MCF 10A (cell line): ENCODE results near the gene DNAJB11. TPM values are rescaled to one million over a fixed set of nuclear protein-coding genes. Genes with fewer than 3 reads are reported as not detected.

Source experiments
- BruUV-seq: library from RNA; stranded (reverse); fragments of 400-500 nt; replicated peaks from 2 replicates; lab custom pipeline; 2021; lab: Mats Ljungman, UMichigan
- CTCF ChIA-PET: fragments of 300-600 bp; sonication (Branson Sonifier 250); formaldehyde crosslinking; extraction: SDS; loops from one replicate; lab custom pipeline; 2021; ENCODE audit warnings: antibody characterized with exemption, inconsistent platforms; lab: Yijun Ruan, JAX
- POLR2A ChIA-PET: fragments of 300-600, 350-650 bp; sonication (Branson Sonifier 250); formaldehyde crosslinking; extraction: SDS; loops from one replicate; lab custom pipeline; 2020; ENCODE audit warnings: antibody characterized with exemption, inconsistent platforms; lab: Yijun Ruan, JAX
- DNase-seq: peaks from one replicate; pipeline ENCODE4 v3.0.0-alpha.2; 2018; ENCODE audit not compliant: unreplicated experiment
- H3K27ac Mint-ChIP-seq: one replicate; pipeline ENCODE4 v1.8.0; 2022; ENCODE audit warnings: mild to moderate bottlenecking, low read depth, mixed read lengths; ENCODE audit not compliant: unreplicated experiment
- H3K27me3 Mint-ChIP-seq: one replicate; pipeline ENCODE4 v1.8.0; 2022; ENCODE audit warnings: mixed read lengths; ENCODE audit not compliant: insufficient read depth, unreplicated experiment
- H3K36me3 Mint-ChIP-seq: one replicate; pipeline ENCODE4 v1.8.0; 2022; ENCODE audit warnings: mild to moderate bottlenecking, moderate library complexity, mixed read lengths; ENCODE audit not compliant: insufficient read depth, unreplicated experiment
- H3K4me1 Mint-ChIP-seq: one replicate; pipeline ENCODE4 v1.8.0; 2022; ENCODE audit warnings: mixed read lengths; ENCODE audit not compliant: insufficient read depth, unreplicated experiment
- H3K4me3 Mint-ChIP-seq: one replicate; pipeline ENCODE4 v1.8.0; 2022; ENCODE audit warnings: mild to moderate bottlenecking, moderate library complexity, mixed read lengths; ENCODE audit not compliant: unreplicated experiment
- H3K9me3 Mint-ChIP-seq: one replicate; pipeline ENCODE4 v1.8.0; 2022; ENCODE audit warnings: mixed read lengths; ENCODE audit not compliant: unreplicated experiment
- CTCF ChIP-seq: fragments of 200-600 bp; IDR thresholded peaks from one replicate; pipeline ENCODE4 v1.8.0; 2022; ENCODE audit warnings: antibody characterized with exemption, mild to moderate bottlenecking; ENCODE audit not compliant: unreplicated experiment
- intact Hi-C: fragments of 100-400 bp; cut with micrococcal nuclease; formaldehyde crosslinking; loops from 2 replicates; pipeline ENCODE4 v1.14.1; 2022
- total RNA-seq: library from RNA; stranded (reverse); gene quantifications from 2 replicates; pipeline ENCODE4 v1.2.3, GENCODE V29; 2022

Gene DNAJB11
- total RNA-seq, 1 experiment from 2014 or later: 116 TPM

GRCh38 chr3:186523434-186523833 lies 47.1 kb upstream of the DNAJB11 start:
- POLR2A ChIA-PET: interaction anchor here (0.6 kb wide), 1 partner anchor 86 kb away, joined by 3 read pairs; no protein-coding TSS in a partner anchor
- BruUV-seq: no TSS peak
- Mint-ChIP-seq H3K36me3 (no peaks in the 10 kb centered on the region), H3K4me3 (no peak overlapping the region), H3K27ac (no peak overlapping the region), H3K4me1 (peaks cover 6% of the 10 kb centered on the region), H3K9me3 (no peaks in the 10 kb centered on the region), H3K27me3 (peaks cover 30% of the 10 kb centered on the region)
- intact Hi-C loops: no loop called here
- DNase-seq: no peak
- TF ChIP-seq CTCF: no peak
- CTCF ChIA-PET: interaction anchor here (1.1 kb wide), 1 partner anchor 18 kb away, joined by 4 read pairs; no protein-coding TSS in a partner anchor

- intact Hi-C loops: no loop called here
- Mint-ChIP-seq H3K9me3 (no peaks in the 10 kb centered on the region), H3K27me3 (peaks cover 19% of the 10 kb centered on the region), H3K4me3 (no peak overlapping the region), H3K27ac (no peak overlapping the region), H3K4me1 (peaks cover 6% of the 10 kb centered on the region), H3K36me3 (no peaks in the 10 kb centered on the region)
- no peak for TF ChIP-seq CTCF
- CTCF ChIA-PET: no interaction called here
- no TSS peak for BruUV-seq
- no peak for DNase-seq
- POLR2A ChIA-PET: no interaction called here
Observed at GRCh38 chr3:186524616-186525015, 45.9 kb upstream of the DNAJB11 start.

- CTCF ChIA-PET: interaction anchor here (0.7 to 1.0 kb wide), 3 partner anchors 10 to 27 kb away, joined by 4 to 8 read pairs (median 5); no protein-coding TSS in a partner anchor
- DNase-seq: no peak
- H3K9me3 Mint-ChIP-seq: no peaks in the 10 kb centered on the region
- H3K4me3 Mint-ChIP-seq: no peak overlapping the region
- no peaks in the 10 kb centered on the region for H3K36me3 Mint-ChIP-seq
- TF ChIP-seq CTCF: no peak
- H3K27me3 Mint-ChIP-seq: peaks cover 18% of the 10 kb centered on the region
- peaks cover 6% of the 10 kb centered on the region for H3K4me1 Mint-ChIP-seq
- POLR2A ChIA-PET: interaction anchor here (0.7 kb wide), 1 partner anchor 161 kb away, joined by 3 read pairs; no protein-coding TSS in a partner anchor
- intact Hi-C loops: no loop called here
- no TSS peak for BruUV-seq
- no peak overlapping the region for H3K27ac Mint-ChIP-seq
Observed at GRCh38 chr3:186525369-186526255, 44.9 kb upstream of the DNAJB11 start.

GRCh38 chr3:186526256-186526606 lies 44.3 kb upstream of the DNAJB11 start:
- Mint-ChIP-seq H3K36me3 (no peaks in the 10 kb centered on the region), H3K4me3 (no peak overlapping the region), H3K27ac (no peak overlapping the region), H3K4me1 (peaks cover under 1% of the 10 kb centered on the region), H3K27me3 (peaks cover 18% of the 10 kb centered on the region), H3K9me3 (no peaks in the 10 kb centered on the region)
- ChIA-PET CTCF (interaction anchor here (0.8 to 1.0 kb wide), 3 partner anchors 9 to 266 kb away, joined by 3 to 5 read pairs (median 4); no protein-coding TSS in a partner anchor), POLR2A (no interaction called here)
- intact Hi-C loops: no loop called here
- DNase-seq: no peak
- TF ChIP-seq CTCF: no peak
- no TSS peak for BruUV-seq
